GM21619 (cell line): ENCODE results near the gene KTN1.

Source experiments
- ATAC-seq: cut with Tn5 transposase; IDR thresholded peaks from one replicate; pipeline ENCODE4 v1.9.1; 2021; ENCODE audit not compliant: unreplicated experiment

Gene KTN1

DNA sequence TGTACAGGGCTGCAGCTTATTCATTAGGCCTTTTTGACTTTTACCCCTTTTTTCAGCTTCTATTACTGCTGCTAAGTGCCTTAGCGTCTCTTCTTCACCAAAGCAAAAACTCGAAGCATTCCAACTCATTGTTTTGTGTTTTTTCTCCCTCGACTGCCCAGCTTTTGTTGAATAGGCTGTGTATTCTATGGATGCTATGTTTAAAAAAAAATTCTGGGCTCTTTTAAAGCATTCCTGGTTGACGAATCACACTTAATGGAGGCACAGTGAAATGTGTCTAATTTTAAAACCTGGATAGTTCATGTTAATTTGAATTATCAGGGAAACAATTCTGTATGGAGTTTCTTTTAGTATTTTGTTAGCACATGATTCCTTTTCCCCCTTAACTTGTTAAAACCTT is 29.7 kb downstream of the KTN1 start:
- no peak for ATAC-seq

GRCh38 chr14:55610713-55611370 is 30.8 kb downstream of the KTN1 start:
- ATAC-seq = no peak

DNA sequence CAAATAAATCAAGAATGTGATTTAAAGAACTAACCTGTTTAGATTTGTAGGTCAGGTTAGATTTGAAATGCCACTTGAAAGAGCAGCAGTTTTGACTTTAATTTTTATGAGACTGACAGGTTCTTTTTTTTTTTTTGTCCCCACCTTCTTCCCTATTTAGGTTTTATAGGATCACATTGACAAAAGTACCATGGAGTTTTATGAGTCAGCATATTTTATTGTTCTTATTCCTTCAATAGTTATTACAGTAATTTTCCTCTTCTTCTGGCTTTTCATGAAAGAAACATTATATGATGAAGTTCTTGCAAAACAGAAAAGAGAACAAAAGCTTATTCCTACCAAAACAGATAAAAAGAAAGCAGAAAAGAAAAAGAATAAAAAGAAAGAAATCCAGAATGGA is 31.9 kb downstream of the KTN1 start:
- ATAC-seq = no peak

DNA sequence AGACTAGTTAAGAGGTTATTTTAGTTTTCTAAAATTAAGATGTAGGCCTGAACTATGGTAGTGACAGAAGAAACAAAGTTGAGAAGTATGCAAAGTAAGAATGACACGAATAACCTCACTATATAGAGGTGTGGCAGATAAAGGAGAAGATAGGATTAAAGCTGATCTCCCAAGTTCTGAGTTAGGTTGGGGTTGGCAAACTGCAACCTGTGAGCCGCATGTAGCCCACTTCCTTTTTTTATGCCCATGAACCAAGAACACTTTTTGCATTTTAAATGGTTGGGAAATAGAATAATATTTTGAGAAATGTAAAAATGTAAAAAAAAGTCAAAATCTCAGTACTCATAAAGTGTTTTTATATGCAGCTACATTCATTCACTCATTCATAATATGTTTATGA is 34.3 kb downstream of the KTN1 start:
- no peak for ATAC-seq

- ATAC-seq = no peak
These were observed 40.3 kb downstream of the KTN1 start for GRCh38 chr14:55620277-55620676.

DNA sequence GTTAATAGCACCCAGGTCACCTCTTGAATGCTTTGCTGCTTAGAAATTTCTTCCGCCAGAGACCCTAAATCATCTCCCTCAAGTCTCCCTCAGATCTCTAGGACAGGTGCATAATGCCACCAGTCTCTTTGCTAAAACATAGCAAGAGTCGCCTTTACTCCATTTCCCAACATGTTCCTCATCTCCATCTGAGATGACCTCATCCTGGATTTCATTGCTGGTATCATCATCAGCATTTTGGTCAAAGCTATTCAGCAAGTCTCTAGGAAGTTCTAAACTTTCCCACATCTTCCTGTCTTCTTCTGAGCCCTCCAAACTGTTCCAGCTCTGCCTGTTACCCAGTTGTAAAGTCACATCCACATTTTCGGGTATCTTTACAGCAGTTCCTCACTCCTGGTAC is 41.0 kb downstream of the KTN1 start:
- ATAC-seq = no peak

GRCh38 chr14:55621391-55621790 is 41.4 kb downstream of the KTN1 start:
- ATAC-seq = no peak

GRCh38 chr14:55624913-55625312 is 44.9 kb downstream of the KTN1 start:
- ATAC-seq = no peak

- no peak for ATAC-seq
These were observed 45.5 kb downstream of the KTN1 start for GRCh38 chr14:55625481-55625880.

DNA sequence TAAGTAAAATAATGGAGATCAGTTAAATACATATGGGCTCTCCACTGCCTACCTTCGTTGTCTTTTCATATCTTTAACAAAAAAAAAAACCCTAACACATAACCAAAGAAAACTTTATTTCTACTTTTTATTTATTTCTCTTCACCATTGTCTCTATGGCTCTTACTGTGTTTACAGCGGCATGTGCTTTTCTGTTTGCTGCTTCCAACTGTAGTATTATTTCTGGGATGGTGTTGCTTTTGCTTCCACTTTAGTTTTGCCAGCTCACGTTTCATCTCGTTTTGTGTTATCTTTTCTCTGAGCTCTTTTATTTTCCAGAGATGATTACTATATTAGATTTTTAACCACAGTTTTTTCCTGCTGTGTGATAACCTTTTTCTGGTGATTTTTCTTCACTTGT is 46.1 kb downstream of the KTN1 start:
- ATAC-seq = no peak

DNA sequence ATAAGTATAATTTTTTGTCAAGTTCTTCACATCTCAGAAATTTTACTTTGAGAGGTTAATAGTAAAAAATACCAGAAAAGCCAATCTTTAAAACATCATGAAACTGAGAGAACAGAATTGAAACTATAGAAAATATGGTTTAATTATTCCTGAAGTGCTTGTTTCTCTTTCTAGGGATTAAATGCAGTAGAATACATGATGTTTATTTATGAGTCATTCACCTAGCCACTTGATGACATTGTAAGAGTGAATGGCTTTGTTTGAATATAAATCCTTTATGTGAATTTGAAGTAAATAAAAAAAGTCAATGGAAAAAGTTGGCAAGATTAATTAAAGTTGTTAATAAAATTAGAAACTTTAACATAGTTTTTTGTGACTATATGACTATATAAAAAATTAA is 48.4 kb downstream of the KTN1 start:
- no peak for ATAC-seq

- no peak for ATAC-seq
These were observed 58.7 kb downstream of the KTN1 start for GRCh38 chr14:55638665-55639064.

- no peak for ATAC-seq
These were observed 61.3 kb downstream of the KTN1 start for GRCh38 chr14:55641290-55641689.

GRCh38 chr14:55641954-55642353 is 61.9 kb downstream of the KTN1 start:
- no peak for ATAC-seq

- no peak for ATAC-seq
These were observed 65.1 kb downstream of the KTN1 start for GRCh38 chr14:55645145-55645544.

- no peak for ATAC-seq
These were observed 66.1 kb downstream of the KTN1 start for GRCh38 chr14:55645845-55646832.

DNA sequence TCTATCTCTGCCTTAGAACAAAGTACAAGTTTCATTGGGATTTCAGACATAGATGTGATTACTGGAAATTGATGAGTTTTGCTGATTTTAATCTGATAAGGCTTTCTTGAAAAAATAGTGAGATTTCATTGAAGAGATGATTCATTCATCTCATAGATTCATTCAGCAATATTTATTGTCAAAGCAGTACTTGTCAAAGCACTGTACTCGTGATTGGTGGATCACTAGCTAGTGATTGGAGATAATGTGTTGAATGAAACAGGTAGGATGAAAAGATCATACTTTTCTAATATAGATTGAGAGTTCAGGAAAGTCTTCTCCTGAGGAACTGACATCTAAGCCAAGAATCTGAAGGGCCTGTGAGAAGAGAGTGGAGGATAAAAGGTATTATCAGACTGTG is 71.0 kb downstream of the KTN1 start:
- no peak for ATAC-seq

DNA sequence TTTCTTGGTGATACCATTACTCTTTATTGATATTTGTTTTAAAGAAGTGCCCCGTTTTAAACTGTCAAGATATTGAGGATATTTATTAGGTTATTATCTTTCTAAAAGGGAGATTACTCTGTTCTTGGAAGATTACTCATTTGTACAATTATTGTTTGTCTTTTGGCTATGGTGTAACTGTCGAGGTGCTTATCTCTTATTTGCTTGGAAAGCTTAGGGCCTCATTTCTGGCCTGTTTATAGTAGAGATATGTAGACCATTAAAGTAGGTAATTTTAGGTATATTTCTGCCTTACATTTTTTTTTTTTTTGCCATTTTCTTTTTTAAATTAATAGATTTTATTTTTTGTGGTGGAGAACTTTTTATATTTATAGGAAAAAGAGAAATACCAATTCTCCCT is 74.2 kb downstream of the KTN1 start:
- no peak for ATAC-seq

- no peak for ATAC-seq
These were observed 81.0 kb downstream of the KTN1 start for GRCh38 chr14:55661029-55661428.

- ATAC-seq = no peak
These were observed 82.7 kb downstream of the KTN1 start for GRCh38 chr14:55662752-55663151.

DNA sequence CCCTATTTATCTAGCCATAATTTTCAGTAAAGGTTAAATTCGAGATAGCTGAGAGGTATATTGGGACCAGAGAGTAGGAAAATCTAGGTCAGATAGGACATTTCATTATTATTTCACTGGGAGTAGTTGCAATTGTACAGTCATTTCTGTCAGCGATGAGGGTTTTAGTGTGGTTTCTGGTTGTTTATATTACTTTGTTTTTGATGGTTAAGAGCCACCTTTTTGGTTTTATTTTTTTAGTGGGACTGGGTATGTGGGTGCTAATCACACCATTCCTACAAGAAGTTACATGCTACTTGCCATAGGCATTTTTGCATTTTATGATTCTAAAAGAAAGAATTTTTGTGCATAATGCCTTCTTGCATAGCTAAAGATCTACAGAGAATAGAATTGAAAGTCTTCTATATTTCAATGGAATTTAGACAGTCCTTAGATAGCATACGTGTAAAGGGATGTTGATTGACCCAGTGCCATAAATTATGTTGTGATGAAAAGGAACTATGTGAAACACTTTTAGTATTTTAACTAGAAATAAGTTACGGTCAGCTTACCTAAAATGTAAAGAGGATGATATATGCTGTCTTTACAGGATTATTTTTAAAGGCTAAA is 85.2 kb downstream of the KTN1 start:
- no peak for ATAC-seq

- no peak for ATAC-seq
These were observed 87.8 kb downstream of the KTN1 start for GRCh38 chr14:55667801-55668200.
